NCI-H510A (cell line): ENCODE results near the gene SRGAP2C.
"Not testable (repeated sequence)": the region's sequence is repeated elsewhere in the genome, so short reads cannot be mapped to it uniquely, and the experiment has no call there.

Experiments
- DNase-seq: peaks from one replicate; lab custom pipeline; 2025; lab: John Stamatoyannopoulos, UW

Gene SRGAP2C

DNA sequence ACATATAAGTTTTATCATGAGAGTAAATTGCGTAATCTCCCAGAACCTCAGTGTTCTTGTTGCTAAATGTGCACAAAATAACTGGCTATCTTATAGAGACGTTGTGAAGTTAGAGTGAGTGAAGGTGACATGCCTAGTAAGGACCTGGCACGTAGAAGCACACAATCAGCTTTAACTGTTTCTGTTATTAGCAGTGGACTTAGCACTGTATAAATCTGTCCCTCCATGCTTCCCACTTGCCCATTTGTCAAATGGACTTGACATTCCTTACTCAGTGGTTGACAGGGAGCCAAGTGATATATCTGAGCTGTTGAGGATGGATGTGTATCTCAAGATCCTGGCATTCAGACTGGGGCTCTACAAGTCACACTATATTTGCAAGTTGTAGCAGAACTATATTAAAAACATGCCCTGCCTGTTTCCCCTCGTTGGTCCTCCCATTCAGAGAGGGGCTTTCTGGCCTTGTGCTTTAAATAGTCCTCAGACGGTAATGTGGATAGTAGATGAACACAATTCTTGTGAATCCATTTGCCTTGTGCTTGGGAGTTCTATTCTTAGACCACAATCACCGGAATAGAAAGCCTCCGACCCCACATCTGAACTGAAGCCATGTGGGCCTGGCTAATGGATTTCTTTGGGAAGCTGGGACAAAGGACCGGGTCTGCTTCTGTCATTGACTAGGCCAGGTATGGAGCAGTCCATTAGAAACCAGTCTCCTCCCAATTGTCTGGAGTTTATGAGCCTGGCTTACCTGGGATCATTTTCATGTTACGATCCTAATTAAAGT, 43.0 kb downstream of the SRGAP2C start:
- DNase-seq = not testable (repeated sequence)

DNA sequence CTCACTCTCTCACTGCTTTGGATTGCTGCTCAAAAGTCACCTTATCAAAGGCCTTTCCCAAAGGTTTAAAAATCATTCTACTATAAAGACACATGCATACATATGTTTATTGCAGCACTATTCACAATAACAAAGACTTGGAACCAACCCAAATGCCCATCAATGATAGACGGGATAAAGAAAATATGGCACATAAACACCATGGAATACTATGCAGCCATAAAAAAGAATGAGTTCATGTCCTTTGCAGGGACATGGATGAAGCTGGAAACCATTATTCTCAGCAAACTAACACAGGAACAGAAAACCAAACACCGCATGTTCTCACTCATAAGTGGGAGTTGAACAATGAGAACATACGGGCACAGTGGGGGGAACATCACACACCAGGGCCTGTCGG, 45.9 kb downstream of the SRGAP2C start:
- DNase-seq = not testable (repeated sequence)

DNA sequence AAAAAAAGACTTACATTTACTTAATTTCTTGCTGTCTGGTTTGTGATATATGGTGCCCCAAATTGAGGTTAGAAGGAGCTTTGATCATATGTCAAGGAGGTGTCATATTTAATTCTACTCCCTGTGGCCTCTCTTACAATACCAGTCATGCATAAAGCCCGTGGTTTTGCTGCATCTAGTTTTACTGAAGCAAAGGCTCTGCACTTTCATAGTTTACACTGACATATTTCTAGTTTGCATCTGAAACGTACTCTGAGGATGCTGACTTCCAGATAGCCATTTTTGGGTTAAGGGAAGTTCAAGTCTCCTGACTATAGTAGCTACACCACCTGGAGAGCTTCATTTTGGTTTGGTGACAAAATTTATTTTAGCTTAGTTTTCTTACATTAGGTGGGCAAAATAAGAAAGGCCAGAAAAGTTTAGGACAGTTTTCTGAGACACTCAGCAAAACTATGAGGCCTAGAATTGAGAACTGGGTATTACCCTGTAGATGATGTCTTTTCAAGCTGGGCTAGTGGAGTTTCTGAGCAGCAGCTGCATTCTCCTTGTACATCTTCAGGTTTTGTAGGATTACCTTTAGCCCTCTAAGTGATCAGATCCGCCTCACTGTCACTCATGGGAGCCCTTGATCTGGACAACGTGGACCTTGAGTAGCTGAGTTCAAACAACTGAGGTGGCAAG, 47.8 kb downstream of the SRGAP2C start:
- DNase-seq = not testable (repeated sequence)

DNA sequence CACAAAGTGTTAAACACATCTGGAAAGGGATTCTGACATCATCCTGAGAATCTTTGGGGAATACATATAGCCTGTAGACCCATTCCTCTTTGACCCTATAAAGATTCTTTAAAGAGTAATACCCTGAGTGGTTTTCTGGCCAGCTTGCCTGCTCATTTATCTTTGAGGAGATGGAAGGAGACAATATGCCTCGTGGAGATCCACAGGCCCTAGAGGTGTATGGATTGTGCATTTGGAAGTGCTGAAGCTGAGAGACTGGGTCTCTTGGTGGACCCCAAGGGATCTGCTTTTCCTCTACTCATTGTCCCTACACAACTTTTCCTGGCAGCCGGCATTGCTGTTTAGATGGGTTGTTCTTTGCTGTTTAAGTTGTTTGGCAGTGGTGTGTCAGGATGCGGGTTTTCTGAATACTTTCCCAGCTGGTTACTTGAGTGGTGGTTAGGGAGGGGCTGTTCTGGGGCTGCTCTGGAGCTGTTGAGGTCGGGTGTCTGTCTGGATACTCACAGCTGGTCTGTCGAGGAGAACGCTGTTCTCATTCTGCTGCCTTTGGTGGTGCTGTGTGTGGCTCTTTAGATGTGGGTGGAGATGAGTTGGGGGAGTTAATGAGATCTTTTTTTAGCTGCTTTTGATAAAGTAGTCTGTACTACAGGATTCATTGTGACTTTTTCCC, 49.5 kb downstream of the SRGAP2C start:
- not testable (repeated sequence) for DNase-seq

DNA sequence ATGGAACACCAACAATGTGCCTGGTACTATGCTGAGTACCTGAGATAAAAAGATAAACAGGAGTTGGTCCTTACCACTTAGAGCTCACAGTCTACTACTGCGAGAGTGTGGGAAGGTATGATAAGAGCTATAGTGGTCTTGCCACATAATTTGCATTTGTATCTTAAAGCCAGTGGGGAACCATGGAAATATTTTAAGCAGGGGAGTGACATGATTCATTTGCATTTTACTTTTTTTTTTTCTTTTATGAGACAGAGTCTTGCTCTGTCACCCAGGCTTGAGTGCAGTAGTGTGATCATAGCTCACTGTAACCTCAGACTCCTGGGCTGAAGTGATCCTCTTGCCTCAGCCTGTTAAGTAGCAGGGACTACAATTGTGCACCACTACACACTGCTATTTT, 53.6 kb downstream of the SRGAP2C start:
- not testable (repeated sequence) for DNase-seq

DNA sequence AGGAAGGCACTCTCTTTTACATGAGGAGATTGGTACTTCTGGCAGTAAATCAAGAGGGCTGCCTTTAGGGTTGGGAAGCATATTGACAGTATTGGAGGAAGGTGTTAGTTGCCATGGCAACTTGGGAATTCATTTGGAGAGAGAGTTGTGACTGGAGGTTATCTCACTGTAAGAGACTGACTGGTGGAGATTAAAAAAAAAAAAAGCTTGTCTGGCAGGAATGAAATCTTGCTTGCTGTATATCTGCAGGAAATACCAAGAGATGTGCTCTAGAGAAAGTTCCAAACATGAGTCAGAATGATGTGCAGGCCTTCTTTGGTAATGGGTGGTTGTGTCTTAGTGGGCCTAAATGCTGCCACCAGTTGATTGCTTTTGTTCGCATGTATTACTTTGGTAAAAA, 59.1 kb downstream of the SRGAP2C start:
- DNase-seq = not testable (repeated sequence)

DNA sequence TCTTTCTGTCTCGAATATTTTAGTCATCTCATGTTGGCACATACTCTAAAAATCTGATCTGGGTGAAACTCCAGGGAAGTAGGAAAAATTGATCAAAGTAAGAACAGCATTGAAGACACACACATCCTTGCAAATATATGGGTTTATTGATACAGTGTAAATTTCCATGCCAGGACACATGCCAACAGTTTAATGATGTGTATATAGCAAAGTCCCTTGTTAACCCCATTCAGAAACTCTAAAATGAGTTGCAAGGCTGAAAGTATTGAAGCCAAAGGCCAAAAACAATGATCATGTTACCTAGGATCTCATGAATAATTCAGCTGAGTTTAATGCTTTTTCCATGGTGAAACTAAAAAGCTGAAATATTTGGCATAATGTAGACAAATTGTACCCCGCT, 61.6 kb downstream of the SRGAP2C start:
- not testable (repeated sequence) for DNase-seq

DNA sequence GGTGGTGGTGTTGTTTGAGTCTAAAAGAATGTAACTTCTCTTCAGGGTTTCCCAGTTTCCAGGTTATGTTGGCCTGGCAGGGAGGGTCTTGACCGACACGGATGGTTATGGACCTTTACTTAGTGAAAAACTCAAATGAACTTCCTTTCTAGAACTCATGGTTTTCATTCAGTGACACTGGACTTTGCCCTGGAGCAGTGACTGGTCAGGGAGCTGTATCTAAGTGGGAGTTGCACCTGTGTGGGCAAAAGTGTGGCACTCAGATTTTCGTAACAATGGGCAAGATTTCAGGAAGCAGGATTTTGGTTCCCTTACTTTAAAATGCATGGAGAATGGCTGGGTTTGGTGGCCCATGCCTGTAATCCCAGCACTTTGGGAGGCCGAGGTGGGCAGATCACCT, 67.9 kb downstream of the SRGAP2C start:
- not testable (repeated sequence) for DNase-seq

DNA sequence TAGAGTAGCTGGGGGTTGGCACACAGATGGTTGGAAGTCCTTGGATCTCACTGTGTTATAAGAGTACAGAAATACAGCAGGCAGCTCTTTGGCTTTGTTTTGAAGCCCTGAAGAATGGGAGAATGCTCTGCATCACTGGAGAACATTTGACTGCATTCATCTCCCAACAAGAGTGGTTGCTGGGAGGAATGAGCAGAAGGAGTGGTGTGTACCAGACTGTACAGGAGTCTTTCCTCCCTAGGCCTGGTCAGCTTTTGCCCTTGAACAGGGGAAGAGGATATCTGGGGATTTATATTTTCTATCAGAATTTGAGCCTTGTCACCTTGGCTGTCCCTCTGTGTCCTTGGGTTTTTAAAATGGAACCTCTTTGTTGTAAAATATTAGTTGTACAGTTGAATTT, 69.8 kb downstream of the SRGAP2C start:
- DNase-seq = not testable (repeated sequence)

DNA sequence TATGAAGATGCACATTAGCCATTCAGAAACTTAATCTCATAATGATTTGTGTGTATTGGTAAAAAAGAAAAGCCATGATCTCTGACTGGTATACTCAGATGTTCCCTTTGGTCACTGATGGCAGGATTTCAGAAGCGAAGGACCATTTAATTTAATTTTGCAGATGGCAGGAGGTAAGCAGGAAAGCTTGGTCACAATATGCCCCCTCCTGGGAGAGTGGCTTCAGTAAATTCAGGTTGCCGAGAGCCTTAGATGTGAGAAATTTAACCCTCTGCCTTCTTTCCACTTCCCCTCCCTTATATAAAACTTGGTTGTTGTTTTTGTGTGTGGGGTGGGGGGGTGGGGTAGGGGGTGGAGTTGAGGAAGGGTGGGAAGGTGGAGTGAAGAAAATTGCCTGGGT, 72.9 kb downstream of the SRGAP2C start:
- not testable (repeated sequence) for DNase-seq

DNA sequence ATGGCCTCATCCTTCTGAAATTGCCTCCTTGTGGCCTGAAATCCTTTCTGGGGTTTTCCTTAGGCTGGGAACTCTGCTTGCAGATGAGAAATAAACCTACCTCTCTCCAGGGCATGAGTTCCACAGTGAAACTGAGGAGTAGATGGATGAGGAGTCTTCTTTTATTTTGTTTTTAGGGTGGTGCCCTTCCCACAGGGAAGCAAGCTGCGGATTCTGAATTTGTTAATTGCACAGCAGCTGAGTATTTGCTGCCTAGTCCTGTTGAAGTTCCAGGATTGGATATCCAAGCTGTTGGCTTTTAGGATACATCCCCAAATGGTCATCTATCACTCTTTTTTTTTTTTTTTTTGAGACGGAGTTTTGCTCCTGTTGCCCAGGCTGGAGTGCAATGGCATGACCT, 73.4 kb downstream of the SRGAP2C start:
- not testable (repeated sequence) for DNase-seq

DNA sequence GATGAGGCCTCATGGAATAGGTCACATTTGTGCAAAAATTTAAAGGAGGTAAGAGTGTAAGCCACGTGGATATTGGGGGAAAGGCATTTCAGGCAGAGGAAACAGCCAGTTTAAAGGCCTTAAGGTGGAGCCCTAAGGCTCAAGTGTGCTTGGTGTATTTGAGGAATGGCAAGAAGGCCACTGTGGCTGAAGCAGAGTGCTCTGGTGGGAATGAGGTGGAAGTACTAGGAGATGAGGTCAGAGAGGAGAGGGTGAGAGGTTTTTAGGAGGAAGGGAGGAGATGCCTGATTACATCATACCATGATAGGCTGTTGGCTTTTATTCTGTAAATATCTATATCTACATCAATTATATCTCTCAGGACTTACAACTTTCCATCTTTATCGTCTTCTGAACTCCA, 75.4 kb downstream of the SRGAP2C start:
- not testable (repeated sequence) for DNase-seq

DNA sequence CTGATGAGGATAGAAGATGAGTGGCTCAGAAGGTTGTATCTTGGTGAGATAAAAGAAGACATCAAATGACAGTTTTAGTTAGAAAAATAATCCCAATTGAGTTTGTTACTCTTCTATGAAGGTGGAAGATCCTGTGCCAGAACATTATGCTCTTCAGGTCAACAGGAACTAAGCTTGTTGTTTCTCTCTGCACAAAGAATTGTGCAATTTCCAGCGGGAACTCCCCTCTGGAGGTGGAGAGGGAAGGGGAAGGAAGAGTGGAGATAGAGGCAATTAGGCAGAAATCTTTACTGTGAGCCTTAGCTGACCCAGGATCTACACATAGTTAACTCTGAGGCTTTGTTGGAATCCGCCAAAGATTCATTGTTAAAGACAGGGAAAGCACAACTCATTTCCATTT, 77.4 kb downstream of the SRGAP2C start:
- DNase-seq = not testable (repeated sequence)

DNA sequence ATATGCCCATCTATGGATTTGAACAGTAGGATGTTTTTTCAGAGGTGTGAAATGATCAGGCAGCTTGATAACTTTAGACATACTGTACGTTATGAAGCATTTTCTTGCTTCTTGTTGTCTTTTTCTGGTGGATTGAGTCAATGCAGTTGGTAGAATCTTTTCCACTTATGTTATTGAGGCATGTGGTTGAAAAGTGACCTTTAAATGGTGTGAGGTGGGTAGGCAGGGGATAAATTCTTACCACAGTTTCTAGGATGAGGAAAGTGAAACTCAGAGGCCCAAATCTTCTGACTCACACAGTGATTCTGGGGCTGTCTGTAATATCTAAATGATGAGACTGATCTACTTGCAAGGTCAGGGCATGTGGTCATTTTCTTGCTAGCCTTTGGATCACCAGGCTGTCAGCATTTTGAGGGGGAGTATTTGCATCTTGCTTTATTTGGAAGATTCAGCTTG, 79.0 kb downstream of the SRGAP2C start:
- not testable (repeated sequence) for DNase-seq

DNA sequence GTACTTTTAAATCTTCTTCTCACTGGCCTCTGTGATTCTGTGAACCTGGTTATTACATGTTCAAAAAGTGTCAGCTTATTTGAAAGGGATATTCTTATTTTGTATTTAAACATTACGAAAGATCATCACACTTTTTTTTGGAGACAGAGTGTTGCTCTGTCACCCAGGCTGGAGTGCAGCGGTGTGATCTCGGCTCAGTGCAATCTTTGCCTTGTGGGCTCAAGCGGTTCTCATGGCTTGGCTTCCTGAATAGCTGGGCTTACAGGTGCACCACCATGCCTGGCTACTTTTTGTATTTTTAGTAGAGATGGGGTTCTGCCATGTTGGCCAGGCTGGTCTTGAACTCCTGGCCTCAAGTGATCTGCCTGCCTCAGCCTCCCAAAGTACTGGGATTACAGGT, 82.3 kb downstream of the SRGAP2C start:
- not testable (repeated sequence) for DNase-seq

DNA sequence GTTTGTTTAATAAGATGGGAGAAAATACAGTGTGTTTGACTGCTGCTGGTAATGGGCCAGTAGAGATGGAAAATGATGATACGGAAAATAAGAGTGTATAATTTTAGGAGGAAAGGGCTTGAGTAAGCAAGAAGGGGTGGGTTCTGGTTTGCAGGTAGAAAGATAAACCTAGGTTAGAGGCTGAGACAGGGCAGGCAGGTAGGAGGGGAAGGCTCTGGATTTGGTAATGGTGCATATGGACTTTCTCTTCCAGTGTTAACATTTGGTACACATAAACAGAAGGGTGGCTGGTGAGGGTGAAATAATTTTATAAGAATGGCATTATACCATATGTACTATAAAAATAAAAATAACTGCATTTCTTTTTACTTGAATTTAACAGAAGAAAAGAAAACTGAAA, 84.5 kb downstream of the SRGAP2C start:
- DNase-seq = not testable (repeated sequence)

DNA sequence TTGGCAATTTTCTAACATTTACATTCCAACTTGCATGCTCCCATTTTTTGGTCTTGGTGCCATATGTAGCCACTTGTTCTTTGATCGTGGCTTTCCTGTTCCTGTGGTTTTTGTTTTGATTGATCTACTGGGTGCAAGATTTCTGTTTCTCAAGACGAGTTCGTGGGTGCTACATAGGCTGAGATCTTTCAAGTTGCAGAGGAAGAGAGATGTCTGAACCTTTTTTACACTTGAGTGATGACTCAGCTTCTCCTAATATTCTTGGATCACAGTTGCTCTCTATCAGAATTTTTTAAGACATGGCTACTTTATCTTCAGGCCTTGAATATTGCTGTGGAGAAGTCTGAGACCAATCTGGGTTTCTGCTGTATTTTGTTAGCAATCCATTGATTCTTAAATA, 85.2 kb downstream of the SRGAP2C start:
- not testable (repeated sequence) for DNase-seq

DNA sequence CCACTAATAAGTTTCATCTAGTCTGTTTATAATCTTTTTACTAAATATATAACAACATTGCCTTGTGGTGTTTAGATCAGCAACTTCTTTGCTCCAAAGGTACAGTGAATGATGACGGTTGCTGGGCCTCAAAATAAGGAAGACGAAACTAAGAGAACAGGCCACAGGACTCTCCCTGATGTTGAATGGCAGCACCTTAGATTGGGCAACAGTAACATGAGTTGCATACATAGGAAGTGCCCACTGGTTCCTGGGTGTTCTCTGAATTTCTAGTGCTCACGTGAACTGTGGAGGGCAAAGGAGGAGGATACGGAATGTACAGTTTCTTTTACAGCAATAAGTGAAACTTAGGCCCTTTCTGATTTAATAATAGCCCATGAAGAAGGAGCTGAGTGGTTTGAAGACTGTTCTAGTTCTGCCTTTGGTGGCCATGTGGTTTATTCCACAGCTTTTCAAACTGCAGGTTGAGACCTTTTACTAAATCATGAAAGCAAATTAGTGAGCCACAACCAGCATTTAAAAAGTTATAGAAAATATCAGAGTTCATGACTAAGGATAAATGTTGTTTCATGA, 86.5 kb downstream of the SRGAP2C start:
- DNase-seq = not testable (repeated sequence)

DNA sequence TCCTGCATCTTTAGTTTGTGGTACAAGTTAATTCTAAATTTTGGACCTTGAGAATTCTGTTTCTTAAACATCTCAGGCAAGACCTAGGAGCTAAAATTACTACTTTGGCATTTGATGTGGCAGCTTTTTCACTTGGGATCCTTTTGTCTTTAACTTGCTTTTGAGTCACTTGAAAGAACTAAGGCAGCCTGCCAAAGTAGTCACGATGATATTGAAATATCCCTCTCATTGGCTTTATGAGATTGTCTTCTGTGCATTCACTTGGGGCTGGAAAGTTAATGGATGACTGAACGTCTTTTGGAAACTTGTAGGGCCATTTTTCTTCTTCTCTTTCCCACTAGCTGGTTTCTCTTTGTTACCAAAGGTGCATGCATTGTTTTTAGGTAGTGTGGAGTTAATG, 90.7 kb downstream of the SRGAP2C start:
- not testable (repeated sequence) for DNase-seq

DNA sequence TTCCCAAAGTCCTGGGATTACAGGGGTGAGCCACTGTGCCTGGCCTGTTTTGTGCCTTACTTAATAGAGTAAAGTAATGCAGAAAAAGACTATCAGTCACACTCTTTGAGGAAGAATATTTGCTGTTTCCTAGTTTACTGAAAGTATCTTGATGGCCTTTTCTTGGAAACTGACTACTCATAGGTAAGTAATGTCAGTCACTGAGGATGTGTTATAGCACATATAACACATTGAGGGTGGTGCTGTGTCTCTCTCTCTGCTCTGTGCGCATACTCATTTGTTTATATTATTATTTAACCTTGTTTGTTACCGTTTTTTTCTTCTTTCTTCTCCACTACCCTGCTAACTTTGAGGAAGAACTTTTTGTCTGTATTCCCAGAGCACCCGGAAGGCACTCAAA, 93.4 kb downstream of the SRGAP2C start:
- not testable (repeated sequence) for DNase-seq

DNA sequence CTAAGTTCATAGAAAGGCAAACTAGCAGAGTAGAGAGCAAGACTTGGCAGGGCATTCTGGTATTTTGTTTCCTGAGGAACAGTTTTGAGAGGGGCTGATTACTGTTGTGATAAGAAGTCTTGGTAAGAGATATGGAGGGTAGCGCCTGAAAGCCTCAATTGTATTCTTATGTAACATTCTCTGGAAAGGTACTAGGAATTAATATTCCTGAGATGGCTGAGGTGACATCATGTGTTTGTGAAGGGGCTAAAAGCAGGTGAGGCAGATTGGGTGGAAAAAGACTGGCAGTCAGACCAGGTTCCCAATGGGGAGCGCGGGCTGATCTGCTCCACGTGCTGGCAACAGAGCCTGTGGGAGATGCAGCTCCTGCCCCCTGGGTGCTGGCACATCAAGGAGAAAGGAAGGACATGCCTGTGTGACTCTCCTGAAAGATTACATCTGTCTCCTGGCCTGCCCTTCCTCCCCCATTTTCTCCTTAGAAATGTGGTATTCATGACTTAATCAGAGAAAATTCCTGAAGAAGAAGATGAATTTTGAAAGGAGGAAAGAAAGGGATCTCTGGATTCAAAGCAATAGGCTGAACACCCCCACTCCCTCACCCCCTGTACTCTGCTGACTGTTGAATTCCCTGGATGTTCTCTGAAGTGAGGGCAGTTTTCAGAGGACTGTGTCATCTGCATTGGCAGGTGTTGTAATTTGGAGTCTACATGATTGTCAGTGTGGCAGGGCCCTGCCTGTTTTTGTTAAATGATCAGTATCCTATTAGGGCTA, 94.2 kb downstream of the SRGAP2C start:
- DNase-seq = not testable (repeated sequence)

DNA sequence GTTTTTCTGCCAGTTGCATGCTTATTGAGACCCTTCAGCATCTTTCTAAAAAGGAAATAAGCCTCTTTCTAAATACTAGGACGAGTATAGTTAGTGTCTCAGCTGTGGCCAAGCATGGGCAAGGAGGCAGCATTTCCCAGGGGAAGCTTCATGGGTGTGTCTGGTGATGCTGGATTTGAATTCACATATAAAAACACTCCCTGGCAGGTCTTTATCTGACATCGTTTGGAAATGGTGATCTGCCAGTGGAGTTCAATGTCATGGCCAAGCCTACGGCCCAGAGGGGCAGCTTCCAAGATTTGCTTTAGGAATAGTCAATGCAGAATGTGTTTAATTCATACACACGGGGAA, 94.7 kb downstream of the SRGAP2C start:
- DNase-seq = not testable (repeated sequence)
